Gastrocnemius medialis (tissue), 4 donors: Measurements from ENCODE around the gene ACSBG1. TPM values are rescaled to one million over a fixed set of nuclear protein-coding genes. Genes with fewer than 3 reads are reported as not detected.

Experiments used
- ATAC-seq, 2 donors: fragments of 150-250 bp; one replicate each; pipeline ENCODE4 v1.9.1; 2016
- DNase-seq, 2 donors: peaks; one replicate each; pipeline ENCODE4 v3.0.0-alpha.2; 2019
- H3K27ac ChIP-seq, 4 donors: fragments of 200-600 bp; sonication (generic); 1 replicate in 1 of 4; 2 replicates in 3 of 4; pipeline ENCODE4 v1.5.1; 2016 to 2018; ENCODE audit warnings: mild to moderate bottlenecking in 2 of 4, moderate library complexity in 1 of 4
- H3K27me3 ChIP-seq, 3 donors: fragments of 200-600 bp; sonication (generic) in 2 of 3; 1 replicate in 1 of 3; 2 replicates in 2 of 3; pipeline versions ENCODE4 v1.5.1 to v1.6.0; 2016 to 2019; ENCODE audit warnings: mild to moderate bottlenecking in 1 of 3, moderate library complexity in 1 of 3
- H3K36me3 ChIP-seq, 2 donors: fragments of 200-600 bp; sonication (generic) in 1 of 2; one replicate each; pipeline ENCODE4 v1.5.1; 2017 to 2018
- H3K4me1 ChIP-seq, 2 donors: fragments of 200-600 bp; sonication (generic) in 1 of 2; one replicate each; pipeline ENCODE4 v1.5.1; 2016 to 2017; ENCODE audit warnings: mild to moderate bottlenecking in 2 of 2
- H3K4me3 ChIP-seq, 4 donors: fragments of 200-600 bp; sonication (generic) in 3 of 4; 1 replicate in 1 of 4; 2 replicates in 3 of 4; pipeline ENCODE4 v1.5.1; 2016 to 2019; ENCODE audit warnings: mild to moderate bottlenecking in 2 of 4
- H3K9me3 ChIP-seq, 3 donors: fragments of 200-600 bp; sonication (generic) in 2 of 3; 1 replicate in 1 of 3; 2 replicates in 2 of 3; pipeline ENCODE4 v1.5.1; 2016 to 2019
- CTCF ChIP-seq, 5 experiments: fragments of 450-650 bp in 3 of 5; fragments of 200-600 bp in 2 of 5; sonication (generic) in 2 of 5; IDR thresholded peaks in 4 of 5; conservative IDR thresholded peaks in 1 of 5; 1 replicate in 4 of 5; 2 replicates in 1 of 5; pipeline ENCODE4 v1.5.1; 2016 to 2019; ENCODE audit warnings: antibody characterized with exemption in 5 of 5, mild to moderate bottlenecking in 3 of 5, moderate library complexity in 3 of 5
- POLR2A ChIP-seq, 2 donors: fragments of 450-650 bp; IDR thresholded peaks; one replicate each; pipeline ENCODE4 v1.6.1; 2017; ENCODE audit warnings: antibody characterized with exemption in 2 of 2, mild to moderate bottlenecking in 2 of 2, moderate library complexity in 2 of 2
- in situ Hi-C, 4 donors: fragments of 200-750 bp; cut with MboI; loops; one replicate each; pipeline versions ENCODE4 v1.15.0 to v1.8.0; 2017; ENCODE audit warnings: low sequenced_read_pairs in 4 of 4
- intact Hi-C: fragments of 100-400 bp; cut with DNase I; formaldehyde crosslinking; loops from one replicate; pipeline ENCODE4 v1.15.1; 2023; ENCODE audit warnings: low total_unique reads
- total RNA-seq, 4 donors: library from RNA; depleted of rRNA; stranded (reverse); fragments of >200 nt; gene quantifications; one replicate each; pipeline versions ENCODE4 v1.1.0 to v1.2.3, GENCODE V29; 2016

The ACSBG1 gene
- total RNA-seq, 4 donors from 2014 or later = 1.9 TPM; not detected in 3

DNA sequence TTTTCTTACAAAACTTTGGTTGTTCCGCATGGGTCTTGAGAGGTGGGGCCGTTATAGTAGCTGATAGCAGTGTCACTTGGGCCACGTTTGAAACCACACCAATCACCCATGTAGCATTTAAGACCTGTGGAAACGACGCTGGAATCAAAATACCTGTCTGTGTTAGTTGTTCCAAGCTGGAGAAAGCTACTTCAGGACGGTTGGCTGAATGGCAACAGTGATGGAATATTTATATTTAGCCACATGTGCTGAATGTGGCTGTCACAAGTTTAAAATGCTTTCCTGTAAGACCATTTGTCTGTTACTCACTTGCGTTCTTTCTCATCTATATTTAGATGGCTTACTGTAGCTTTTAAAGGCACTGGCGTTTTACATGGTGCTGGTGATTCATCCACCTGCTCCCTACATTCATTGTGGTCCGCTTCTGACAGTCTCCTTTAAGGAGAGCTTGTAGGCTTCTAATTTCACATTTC is 31.4 kb upstream of the ACSBG1 start:
- in situ Hi-C loops = no loop called here
- Histone ChIP-seq H3K4me3 (peak overlapping the region; percentile 73 to 86 (median 82)), H3K4me1 (peaks cover 35 to 40% of the 10 kb centered on the region in 2 donors), H3K9me3 (no peaks in the 10 kb centered on the region), H3K36me3 (peaks cover 0 to under 1% of the 10 kb centered on the region in 2 donors), H3K27ac (peak overlapping the region; percentile 90 to 96 (median 94)), H3K27me3 (no peaks in the 10 kb centered on the region)
- peak; percentile 79 to 88 for DNase-seq
- TF ChIP-seq POLR2A (IDR thresholded peaks at IDR 0.05) = peak; percentile 58 to 73
- no peak for TF ChIP-seq CTCF (IDR thresholded peaks at IDR 0.05 in 4 of 5, conservative IDR thresholded peaks at IDR 0.05 in 1 of 5)
- ATAC-seq = peak; percentile 88 to 91
- intact Hi-C loops = loop anchor here (2.0 kb wide), 2 partner anchors 33 to 261 kb away; partner anchors contain the start of gene SKIC8

- TF ChIP-seq CTCF (IDR thresholded peaks at IDR 0.05 in 4 of 5, conservative IDR thresholded peaks at IDR 0.05 in 1 of 5) (peak in 1 of 5 experiments; percentile 6), POLR2A (IDR thresholded peaks at IDR 0.05) (no peak)
- no peaks in the 10 kb centered on the region for H3K9me3 ChIP-seq
- in situ Hi-C loops (no loop called here), intact Hi-C loops (loop anchor here (2.0 kb wide), 2 partner anchors 34 to 260 kb away; partner anchors contain the start of gene SKIC8)
- ATAC-seq = peak; percentile 15 to 23
- no peaks in the 10 kb centered on the region for H3K27me3 ChIP-seq
- peak overlapping the region; percentile 73 to 86 (median 82) for H3K4me3 ChIP-seq
- H3K4me1 ChIP-seq = peaks cover 35 to 40% of the 10 kb centered on the region in 2 donors
- peak in 1 of 2 donors; percentile 32 for DNase-seq
- H3K36me3 ChIP-seq = no peaks in the 10 kb centered on the region
- peak overlapping the region; percentile 90 to 96 (median 94) for H3K27ac ChIP-seq
Measured at GRCh38 chr15:78265137-78265460, 30.7 kb upstream of the ACSBG1 start.

DNA sequence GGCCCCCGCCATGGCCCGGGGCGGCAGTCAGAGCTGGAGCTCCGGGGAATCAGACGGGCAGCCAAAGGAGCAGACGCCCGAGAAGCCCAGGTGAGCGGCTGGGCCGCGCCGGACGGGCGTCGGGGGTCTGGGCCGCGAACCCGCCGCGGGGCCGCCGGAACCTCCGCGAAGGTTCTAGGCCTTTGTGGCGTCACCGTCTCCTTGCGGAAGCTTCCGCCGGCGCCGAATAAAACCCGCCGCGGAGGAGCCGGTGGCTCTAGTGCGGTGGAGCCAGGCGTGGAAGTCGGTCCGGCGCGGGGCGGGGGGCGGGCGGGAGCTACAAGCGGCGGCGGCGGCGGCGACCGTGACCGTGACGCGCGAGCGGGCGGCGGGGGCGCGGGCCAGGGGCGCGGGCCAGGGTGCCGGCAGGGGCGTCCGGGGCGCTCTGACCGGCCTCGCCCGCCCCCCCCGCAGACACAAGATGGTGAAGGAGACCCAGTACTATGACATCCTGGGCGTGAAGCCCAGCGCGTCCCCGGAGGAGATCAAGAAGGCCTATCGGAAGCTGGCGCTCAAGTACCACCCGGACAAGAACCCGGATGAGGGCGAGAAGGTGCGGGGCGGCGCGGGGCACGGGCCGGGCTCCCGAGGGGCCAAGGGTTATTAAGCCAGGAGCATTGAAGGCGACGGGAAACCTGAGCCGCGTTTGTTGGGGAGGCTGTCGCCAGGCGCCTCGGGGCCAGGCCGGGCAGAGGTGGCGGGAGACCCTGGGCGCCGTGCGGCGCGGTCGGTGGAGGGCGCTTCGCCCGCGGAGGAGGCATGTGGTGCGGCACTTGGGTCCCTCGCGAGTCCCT is 30.2 kb upstream of the ACSBG1 start, which contains the start of gene DNAJA4:
Gene DNAJA4 (plus strand): TSS at position 259 of the 833 bp plus-strand sequence. CDS start 202 bp downstream, at position 461.
- no peaks in the 10 kb centered on the region for H3K27me3 ChIP-seq
- peaks cover 35 to 40% of the 10 kb centered on the region in 2 donors for H3K4me1 ChIP-seq
- in situ Hi-C loops (no loop called here), intact Hi-C loops (loop anchor here (2.0 kb wide), 2 partner anchors 34 to 260 kb away; partner anchors contain the start of gene SKIC8)
- DNase-seq (peak; percentile 27 to 72), ATAC-seq (peak; percentile 25 to 30)
- H3K36me3 ChIP-seq = no peaks in the 10 kb centered on the region
- no peaks in the 10 kb centered on the region for H3K9me3 ChIP-seq
- peak in 2 of 5 experiments; percentile 24 to 27 for TF ChIP-seq CTCF (IDR thresholded peaks at IDR 0.05 in 4 of 5, conservative IDR thresholded peaks at IDR 0.05 in 1 of 5)
- TF ChIP-seq POLR2A (IDR thresholded peaks at IDR 0.05) = peak; percentile 39 to 46
- H3K27ac ChIP-seq = peak within 1 kb of the TSS; percentile 90 to 96 (median 94)
- peak within 1 kb of the TSS; percentile 73 to 86 (median 82) for H3K4me3 ChIP-seq

DNA sequence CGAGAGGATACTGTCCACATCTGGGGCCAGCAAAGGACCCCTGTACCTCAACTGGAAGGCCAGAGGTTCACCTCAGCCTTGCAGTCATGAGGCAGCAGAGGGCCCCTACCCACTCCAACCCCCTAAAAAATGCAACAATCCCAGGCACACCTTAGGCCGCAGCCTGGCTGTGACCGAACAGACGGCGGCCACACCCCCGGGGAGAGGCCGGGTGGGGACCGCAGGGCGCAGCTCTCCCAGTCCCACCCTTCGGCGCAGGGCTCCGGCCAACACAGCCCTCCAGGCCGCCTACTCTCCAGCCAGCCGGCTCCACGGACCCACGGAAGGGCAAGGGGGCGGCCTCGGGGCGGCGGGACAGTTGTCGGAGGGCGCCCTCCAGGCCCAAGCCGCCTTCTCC is 29.5 kb upstream of the ACSBG1 start:
- in situ Hi-C loops (no loop called here), intact Hi-C loops (loop anchor here (2.0 kb wide), 2 partner anchors 35 to 259 kb away; partner anchors contain the start of gene SKIC8)
- no peak for ATAC-seq
- Histone ChIP-seq H3K4me3 (peak overlapping the region; percentile 73 to 86 (median 82)), H3K36me3 (no peaks in the 10 kb centered on the region), H3K27ac (peak overlapping the region; percentile 90 to 96 (median 94)), H3K9me3 (no peaks in the 10 kb centered on the region), H3K27me3 (no peaks in the 10 kb centered on the region), H3K4me1 (peaks cover 35 to 37% of the 10 kb centered on the region in 2 donors)
- DNase-seq = no peak
- TF ChIP-seq POLR2A (IDR thresholded peaks at IDR 0.05) (no peak), CTCF (IDR thresholded peaks at IDR 0.05 in 4 of 5, conservative IDR thresholded peaks at IDR 0.05 in 1 of 5) (no peak)
